HepG2 (cell line): ENCODE data around the gene TADA2B. TPM values are rescaled to one million over a fixed set of nuclear protein-coding genes. Genes with fewer than 3 reads are reported as not detected.
A peak's percentile ranks its signal among the peaks of the same experiment; 100 is the strongest.

Source experiments
- CENPX ChIP-seq: sonication (generic); formaldehyde crosslinking; IDR thresholded peaks from 2 replicates; pipeline ENCODE4 v1.9.0; 2021; ENCODE audit warnings: mild to moderate bottlenecking, missing genetic modification reagents, moderate library complexity
- GATAD2A ChIP-seq: IDR thresholded peaks from 2 replicates; pipeline ENCODE4 v1.6.1; 2016
- MZF1 ChIP-seq: sonication (generic); formaldehyde crosslinking; IDR thresholded peaks from 2 replicates; pipeline ENCODE4 v1.8.1; 2023; ENCODE audit warnings: mild to moderate bottlenecking, missing genetic modification reagents, borderline replicate concordance
- NFE2L2 ChIP-seq: fragments of 150-350 bp; IDR thresholded peaks from 2 replicates; pipeline ENCODE4 v1.6.1; 2014; ENCODE audit warnings: low read length
- PHF8 ChIP-seq: sonication (generic); formaldehyde crosslinking; IDR thresholded peaks from 2 replicates; pipeline ENCODE4 v1.5.0; 2020; ENCODE audit warnings: missing genetic modification reagents
- RARG ChIP-seq: sonication (generic); formaldehyde crosslinking; IDR thresholded peaks from 2 replicates; pipeline ENCODE4 v1.4.0; 2020; ENCODE audit warnings: low read depth, mild to moderate bottlenecking, missing genetic modification reagents
- RERE ChIP-seq: IDR thresholded peaks from 2 replicates; pipeline ENCODE4 v1.6.1; 2016; ENCODE audit warnings: low read depth, missing genetic modification reagents, missing compliant biosample characterization
- SAP130 ChIP-seq: IDR thresholded peaks from 2 replicates; pipeline ENCODE4 v1.6.1; 2016; ENCODE audit warnings: low read depth
- ZBTB38 ChIP-seq: sonication (generic); formaldehyde crosslinking; IDR thresholded peaks from 2 replicates; pipeline ENCODE4 v1.5.1; 2020; ENCODE audit warnings: mild to moderate bottlenecking, missing genetic modification reagents
- ZBTB49 ChIP-seq: sonication (generic); formaldehyde crosslinking; IDR thresholded peaks from 2 replicates; pipeline ENCODE4 v1.4.0; 2020; ENCODE audit warnings: missing genetic modification reagents, borderline replicate concordance
- ZFY ChIP-seq: sonication (generic); formaldehyde crosslinking; IDR thresholded peaks from 2 replicates; pipeline ENCODE4 v1.4.0; 2020; ENCODE audit warnings: missing genetic modification reagents
- ZNF33B ChIP-seq: sonication (generic); formaldehyde crosslinking; IDR thresholded peaks from 2 replicates; pipeline ENCODE4 v1.5.1; 2020; ENCODE audit warnings: mild to moderate bottlenecking, missing genetic modification reagents
- ZNF34 ChIP-seq: sonication (generic); formaldehyde crosslinking; IDR thresholded peaks from 2 replicates; pipeline ENCODE4 v1.4.0; 2020; ENCODE audit warnings: mild to moderate bottlenecking, missing genetic modification reagents, borderline replicate concordance
- ZNF407 ChIP-seq: sonication (generic); formaldehyde crosslinking; IDR thresholded peaks from one replicate; pipeline ENCODE4 v1.5.1; 2020; ENCODE audit warnings: mild to moderate bottlenecking, missing genetic modification reagents; ENCODE audit errors: not compliant biosample characterization
- polyA plus RNA-seq, 8 experiments: library from polyadenylated mRNA; depleted of rRNA in 3 of 8; stranded (reverse) in 7 of 8; unstranded in 1 of 8; fragments of >200 nt; fragmentation: Illumina TruSeq in 4 of 8; extraction: Trizol in 4 of 8; gene quantifications; 2 replicates each; pipeline versions ENCODE4 v1.2.1 to v1.2.3, GENCODE V29; 2011 to 2016; ENCODE audit warnings: low read depth in 4 of 8, missing spikeins in 1 of 8, mixed read lengths in 1 of 8; ENCODE audit not compliant: insufficient read depth in 1 of 8
- total RNA-seq, 5 experiments: library from RNA; depleted of rRNA; stranded (reverse); fragments of >200 nt; fragmentation: Illumina TruSeq; extraction: Trizol; gene quantifications; 2 replicates each; pipeline ENCODE4 v1.2.3, GENCODE V29; 2016; ENCODE audit warnings: low read depth in 1 of 5

TADA2B gene
- total and polyA plus RNA-seq, 2 of the 13 experiments (the other 11 are each of a cell fraction or from before 2014, with no cell fraction given), result 4.6 to 8.9 TPM

GRCh38 chr4:7068279-7068842 is 25.2 kb downstream of the TADA2B start (continued):
- no peak for TF ChIP-seq RERE (CRISPR knock-in tag)
- no peak for TF ChIP-seq ZBTB49 (CRISPR knock-in tag)
- no peak for TF ChIP-seq GATAD2A (CRISPR knock-in tag)
- TF ChIP-seq ZBTB38 (CRISPR knock-in tag), result no peak
- no peak for TF ChIP-seq NFE2L2
- TF ChIP-seq PHF8, result peak; percentile 72; the same call in 1 of the 2 replicates
- no peak for TF ChIP-seq MZF1 (CRISPR knock-in tag)
- peak; percentile 20; the same call in 1 of the 2 replicates for TF ChIP-seq SAP130 (CRISPR knock-in tag)
- peak; percentile 7 for TF ChIP-seq ZNF407 (CRISPR knock-in tag)
- no peak for TF ChIP-seq RARG (CRISPR knock-in tag)
- no peak; the same call in 1 of the 2 replicates for TF ChIP-seq ZNF33B
- peak; percentile 68 for TF ChIP-seq ZFY (CRISPR knock-in tag)
- no peak for TF ChIP-seq ZNF34 (CRISPR knock-in tag)
- no peak for TF ChIP-seq CENPX (CRISPR knock-in tag)
